Cardiac fibroblast (primary cell): Measurements from ENCODE around the gene OSBPL2.
A peak's percentile ranks its signal among the peaks of the same experiment; 100 is the strongest.

Experiments used
- DNase-seq, 2 donors: peaks; one replicate each; pipeline versions ENCODE4 v3.0.0 to v3.0.0-alpha.2; 2010; ENCODE audit warnings: low read depth in 2 of 2
- H3K4me3 ChIP-seq, 2 donors: replicated peaks in 1 of 2; 1 replicate in 1 of 2; 2 replicates in 1 of 2; pipeline ENCODE4 v1.5.1; 2011; ENCODE audit warnings: low read depth in 2 of 2, low read length in 2 of 2, mild to moderate bottlenecking in 2 of 2, moderate library complexity in 1 of 2
- CTCF ChIP-seq: IDR thresholded peaks from one replicate; pipeline ENCODE4 v1.5.1; 2011; ENCODE audit warnings: low read depth, mild to moderate bottlenecking, low read length, inconsistent platforms

Gene OSBPL2

GRCh38 chr20:62254021-62254724, 15.9 kb downstream of the OSBPL2 start:
- TF ChIP-seq CTCF = no peak
- no peak for DNase-seq
- no peak overlapping the region for H3K4me3 ChIP-seq

GRCh38 chr20:62255976-62256375, 17.7 kb downstream of the OSBPL2 start:
- no peak for TF ChIP-seq CTCF
- no peak for DNase-seq
- H3K4me3 ChIP-seq = no peak overlapping the region

- no peak for TF ChIP-seq CTCF
- DNase-seq = peak; percentile 71 to 85
- H3K4me3 ChIP-seq = no peak overlapping the region
Observed at GRCh38 chr20:62258499-62259293, 20.4 kb downstream of the OSBPL2 start.

GRCh38 chr20:62259294-62259565, 20.9 kb downstream of the OSBPL2 start:
- TF ChIP-seq CTCF = no peak
- no peak for DNase-seq
- H3K4me3 ChIP-seq = no peak overlapping the region

- no peak for DNase-seq
- no peak for TF ChIP-seq CTCF
- H3K4me3 ChIP-seq = no peak overlapping the region
Observed at GRCh38 chr20:62262064-62262463, 23.7 kb downstream of the OSBPL2 start.

GRCh38 chr20:62263396-62263795, 25.1 kb downstream of the OSBPL2 start:
- TF ChIP-seq CTCF = no peak
- no peak overlapping the region for H3K4me3 ChIP-seq
- no peak for DNase-seq
